OCI-LY7 (cell line): Measurements from ENCODE around the gene EXOSC6.
"Not testable (repeated sequence)": the region's sequence is repeated elsewhere in the genome, so short reads cannot be mapped to it uniquely, and the experiment has no call there.

Experiments
- CTCF ChIP-seq: fragments of 200-600 bp; sonication (generic); conservative IDR thresholded peaks from 2 replicates; pipeline ENCODE4 v1.5.1; 2014; ENCODE audit warnings: mild to moderate bottlenecking, antibody characterized with exemption, low read length, moderate library complexity, mixed read lengths
- EZH2phosphoT487 ChIP-seq: fragments of 200-600 bp; sonication (generic); IDR thresholded peaks from 2 replicates; pipeline ENCODE4 v1.6.1; 2018; ENCODE audit warnings: low read depth, borderline replicate concordance, mild to moderate bottlenecking, mixed run types, antibody characterized with exemption, low read length, moderate library complexity, mixed read lengths

GRCh38 chr16:70223216-70223615 lies 28.5 kb downstream of the EXOSC6 start:
- not testable (repeated sequence) for TF ChIP-seq CTCF, EZH2phosphoT487
